ENCODE results near the gene GMPR2. TPM values are rescaled to one million over a fixed set of nuclear protein-coding genes. Genes with fewer than 3 reads are reported as not detected.
A peak's percentile ranks its signal among the peaks of the same experiment; 100 is the strongest.

GMPR2 gene
- total and polyA plus RNA-seq, 2 of the 13 experiments (the other 11 are each of a cell fraction or from before 2014, with no cell fraction given) = 210 to 273 TPM

DNA sequence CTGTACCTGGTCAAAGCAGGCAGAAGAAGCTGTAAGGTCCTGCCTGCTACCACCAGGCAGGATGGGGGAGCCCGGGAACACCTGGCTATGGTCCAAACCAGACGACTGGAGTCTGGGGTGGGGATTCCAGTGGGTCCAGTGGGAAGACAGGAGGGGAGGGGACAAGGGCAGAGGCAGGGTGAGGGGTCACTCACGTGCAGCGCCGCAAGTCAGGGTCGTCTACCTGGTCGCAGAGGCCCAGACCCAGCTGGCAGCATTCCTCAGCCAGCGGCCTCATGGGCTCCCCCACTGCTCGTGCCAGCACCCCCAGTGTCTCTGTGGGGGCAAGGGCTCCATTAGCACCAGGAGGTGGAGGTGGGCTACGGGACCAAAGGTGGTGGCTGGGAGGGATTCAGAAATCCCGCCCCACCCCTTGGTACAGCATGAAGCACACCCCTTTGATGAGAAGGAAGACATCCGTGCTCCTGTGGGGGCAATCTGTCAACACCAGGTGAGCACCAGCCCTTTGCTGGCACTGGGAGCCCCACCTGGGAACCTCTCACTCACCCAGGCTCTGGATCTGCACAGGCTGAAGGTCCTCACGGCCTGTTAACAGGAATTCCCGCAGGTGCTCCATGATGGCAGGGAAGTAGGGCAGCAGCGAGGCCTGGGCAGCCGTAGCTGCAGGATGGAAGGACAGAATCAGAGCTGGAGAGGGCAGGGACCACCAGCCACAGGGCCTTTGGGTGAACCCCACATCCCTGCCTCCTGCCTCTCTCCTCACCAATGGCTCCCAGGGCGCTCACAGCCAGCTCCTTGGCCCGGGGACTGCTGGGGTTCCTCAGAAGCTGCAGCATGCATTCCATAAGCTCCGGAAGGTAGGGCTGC, 48.4 kb upstream of the GMPR2 start (continued):
- TF ChIP-seq HNRNPLL (IDR thresholded peaks at IDR 0.05; ENCODE audit: low read depth, low read length, poor library complexity, severe bottlenecking) (no peak), ZNF225 (CRISPR knock-in tag; IDR thresholded peaks at IDR 0.05) (no peak), DNMT3B (CRISPR knock-in tag; conservative IDR thresholded peaks at IDR 0.05) (no peak), HNF4G (IDR thresholded peaks at IDR 0.05; ENCODE audit: borderline replicate concordance, low read depth, low read length) (no peak), HNF4G (CRISPR knock-in tag; IDR thresholded peaks at IDR 0.05; ENCODE audit: borderline replicate concordance, low read depth) (no peak), ZSCAN12 (CRISPR knock-in tag; IDR thresholded peaks at IDR 0.05) (no peak), ATRX (CRISPR knock-in tag; IDR thresholded peaks at IDR 0.05; ENCODE audit: borderline replicate concordance) (0 out of 2 replicates have a peak, but pooled peaks have one; percentile 86), FOXA3 (CRISPR knock-in tag; IDR thresholded peaks at IDR 0.05) (no peak), IKZF1 (IDR thresholded peaks at IDR 0.05) (no peak), PAF1 (CRISPR knock-in tag; IDR thresholded peaks at IDR 0.05) (no peak), ZNF562 (CRISPR knock-in tag; IDR thresholded peaks at IDR 0.05; ENCODE audit: borderline replicate concordance) (no peak), PRMT3 (CRISPR knock-in tag; IDR thresholded peaks at IDR 0.05; ENCODE audit: borderline replicate concordance, low read depth) (no peak), MAFK (conservative IDR thresholded peaks at IDR 0.05 in 1 of 2, IDR thresholded peaks at IDR 0.05 in 1 of 2; ENCODE audit: low read length in 2 of 2) (no peak), ZNF274 (CRISPR knock-in tag; IDR thresholded peaks at IDR 0.05) (no peak), ZMAT3 (CRISPR knock-in tag; conservative IDR thresholded peaks at IDR 0.05) (no peak), GABPB1 (CRISPR knock-in tag; IDR thresholded peaks at IDR 0.05) (no peak), NFYC (CRISPR knock-in tag; IDR thresholded peaks at IDR 0.05) (no peak), ZNF737 (CRISPR knock-in tag; IDR thresholded peaks at IDR 0.05; ENCODE audit: borderline replicate concordance) (0 out of 2 replicates have a peak, but pooled peaks have one; percentile 73), IRF1 (CRISPR knock-in tag; IDR thresholded peaks at IDR 0.05; ENCODE audit: low read depth) (no peak), DNMT1 (CRISPR knock-in tag; IDR thresholded peaks at IDR 0.05) (no peak), RBFOX2 (IDR thresholded peaks at IDR 0.05; ENCODE audit: low read depth, low read length) (peak; percentile 39; the same call in 1 of the 2 replicates), ZNF660 (CRISPR knock-in tag; IDR thresholded peaks at IDR 0.05; ENCODE audit: borderline replicate concordance, low read depth) (0 out of 2 replicates have a peak, but pooled peaks have one; percentile 30), REXO4 (CRISPR knock-in tag; IDR thresholded peaks at IDR 0.05; ENCODE audit: borderline replicate concordance) (0 out of 2 replicates have a peak, but pooled peaks have one; percentile 14), RBM22 (optimal IDR thresholded peaks at IDR 0.05; ENCODE audit: low read length) (no peak), ZNF740 (CRISPR knock-in tag; IDR thresholded peaks at IDR 0.05) (no peak), ZFX (CRISPR knock-in tag; IDR thresholded peaks at IDR 0.05; ENCODE audit: low read depth) (no peak)
- TF ChIP-seq, protein P1, sequence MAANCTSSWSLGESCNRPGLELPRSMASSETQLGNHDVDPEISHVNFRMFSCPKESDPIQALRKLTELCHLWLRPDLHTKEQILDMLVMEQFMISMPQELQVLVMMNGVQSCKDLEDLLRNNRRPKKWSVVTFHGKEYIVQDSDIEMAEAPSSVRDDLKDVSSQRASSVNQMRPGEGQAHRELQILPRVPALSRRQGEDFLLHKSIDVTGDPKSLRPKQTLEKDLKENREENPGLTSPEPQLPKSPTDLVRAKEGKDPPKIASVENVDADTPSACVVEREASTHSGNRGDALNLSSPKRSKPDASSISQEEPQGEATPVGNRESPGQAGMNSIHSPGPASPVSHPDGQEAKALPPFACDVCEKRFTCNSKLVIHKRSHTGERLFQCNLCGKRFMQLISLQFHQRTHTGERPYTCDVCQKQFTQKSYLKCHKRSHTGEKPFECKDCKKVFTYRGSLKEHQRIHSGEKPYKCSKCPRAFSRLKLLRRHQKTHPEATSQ (CRISPR knock-in tag; IDR thresholded peaks at IDR 0.05; ENCODE audit: borderline replicate concordance) = no peak
- TF ChIP-seq, protein P2, sequence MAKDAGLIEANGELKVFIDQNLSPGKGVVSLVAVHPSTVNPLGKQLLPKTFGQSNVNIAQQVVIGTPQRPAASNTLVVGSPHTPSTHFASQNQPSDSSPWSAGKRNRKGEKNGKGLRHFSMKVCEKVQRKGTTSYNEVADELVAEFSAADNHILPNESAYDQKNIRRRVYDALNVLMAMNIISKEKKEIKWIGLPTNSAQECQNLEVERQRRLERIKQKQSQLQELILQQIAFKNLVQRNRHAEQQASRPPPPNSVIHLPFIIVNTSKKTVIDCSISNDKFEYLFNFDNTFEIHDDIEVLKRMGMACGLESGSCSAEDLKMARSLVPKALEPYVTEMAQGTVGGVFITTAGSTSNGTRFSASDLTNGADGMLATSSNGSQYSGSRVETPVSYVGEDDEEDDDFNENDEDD (CRISPR knock-in tag; IDR thresholded peaks at IDR 0.05; ENCODE audit: borderline replicate concordance) = no peak
